ENCODE data around the gene LIMD2.
A peak's percentile ranks its signal among the peaks of the same experiment; 100 is the strongest.

Gene LIMD2

DNA sequence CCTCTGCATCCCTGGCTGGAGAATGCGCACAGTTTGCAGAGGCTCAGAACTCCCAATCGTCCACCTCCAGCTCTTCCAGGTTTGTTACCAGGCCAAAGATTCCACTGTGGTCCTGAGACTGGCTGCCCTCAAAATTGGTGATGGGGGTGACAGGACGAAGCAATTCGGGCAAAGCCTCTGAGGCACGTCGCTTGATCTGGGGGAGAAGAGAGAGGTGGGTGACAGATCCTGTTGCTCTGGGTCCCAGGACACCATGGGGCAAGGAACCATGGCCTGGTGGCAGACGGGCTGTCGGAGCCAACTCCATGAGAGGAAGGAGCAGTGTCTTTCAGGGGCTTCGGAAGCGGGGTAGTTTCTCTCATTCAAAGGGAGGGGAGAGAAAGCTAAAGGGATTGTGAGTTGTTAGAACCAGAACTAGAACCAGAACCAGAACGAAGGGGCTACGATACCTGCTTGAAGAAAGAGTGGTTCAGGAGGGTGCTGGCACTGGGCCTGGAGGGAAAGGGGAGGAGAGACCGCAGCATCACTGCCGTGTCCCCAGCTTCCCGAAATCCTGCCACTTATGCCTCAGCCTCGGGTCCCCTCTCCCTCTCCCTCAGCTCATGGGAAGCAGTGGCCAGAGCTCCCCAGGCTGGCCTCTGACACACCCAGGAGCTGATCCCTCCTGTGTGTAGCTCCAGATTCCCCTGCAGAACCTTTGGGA, 3.8 kb upstream of the LIMD2 start:
- H3K27ac ChIP-seq, result 0 out of 2 replicates have a peak overlapping the region, but pooled peaks have one; percentile 19

DNA sequence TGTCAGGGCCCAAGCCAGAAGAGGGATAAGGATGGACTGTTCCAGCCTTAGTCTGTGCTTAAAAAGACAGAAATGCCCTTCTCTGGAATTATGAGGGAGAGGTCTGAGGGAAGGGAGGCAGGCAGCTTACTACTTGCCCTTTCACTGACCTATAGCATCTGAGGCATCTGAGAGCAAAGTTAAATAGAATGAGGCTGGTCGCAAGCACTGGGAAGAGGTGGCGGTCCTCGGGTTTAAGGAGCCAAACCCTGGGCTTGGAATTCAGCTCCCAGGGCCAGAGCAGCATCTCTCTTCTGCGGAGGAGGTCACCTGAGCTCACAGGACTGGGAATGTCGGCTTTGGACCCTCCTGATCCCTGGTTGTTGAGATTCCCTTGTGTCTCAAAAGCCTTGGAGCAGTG, 3.1 kb upstream of the LIMD2 start:
- no peak for TF ChIP-seq EZH2 (IDR thresholded peaks at IDR 0.05)
- no peak for TF ChIP-seq FOXP2 (optimal IDR thresholded peaks at IDR 0.05; ENCODE audit: control extremely low read depth, extremely low read length, insufficient read depth)
- TF ChIP-seq POLR2AphosphoS5 (IDR thresholded peaks at IDR 0.05; ENCODE audit: borderline replicate concordance, low read depth, low read length), result no peak
- Histone ChIP-seq H3K9me3 (ENCODE audit: low read depth, low read length) (no peaks in the 10 kb centered on the region), H3K27ac (peak overlapping the region; percentile 73), H3K9ac (ENCODE audit: insufficient read length) (no peak overlapping the region), H3K36me3 (ENCODE audit: insufficient read depth, low read length) (no peaks in the 10 kb centered on the region; the same call in 1 of the 2 replicates), H3K4me3 (no peak overlapping the region)
- no peak for DNase-seq (ENCODE audit: low read depth, low spot score)

More for the DNA sequence above, 3.8 kb upstream of the LIMD2 start:
- DNase-seq (ENCODE audit: low read depth, low spot score), result no peak
- Histone ChIP-seq H3K9me3 (ENCODE audit: low read depth, low read length) (no peaks in the 10 kb centered on the region), H3K9ac (ENCODE audit: insufficient read length) (no peak overlapping the region), H3K36me3 (ENCODE audit: insufficient read depth, low read length) (peaks cover under 1% of the 10 kb centered on the region; the same call in 1 of the 2 replicates), H3K4me3 (no peak overlapping the region)
- no peak for TF ChIP-seq FOXP2 (optimal IDR thresholded peaks at IDR 0.05; ENCODE audit: control extremely low read depth, extremely low read length, insufficient read depth)
- no peak for TF ChIP-seq POLR2AphosphoS5 (IDR thresholded peaks at IDR 0.05; ENCODE audit: borderline replicate concordance, low read depth, low read length)
- TF ChIP-seq EZH2 (IDR thresholded peaks at IDR 0.05), result no peak

DNA sequence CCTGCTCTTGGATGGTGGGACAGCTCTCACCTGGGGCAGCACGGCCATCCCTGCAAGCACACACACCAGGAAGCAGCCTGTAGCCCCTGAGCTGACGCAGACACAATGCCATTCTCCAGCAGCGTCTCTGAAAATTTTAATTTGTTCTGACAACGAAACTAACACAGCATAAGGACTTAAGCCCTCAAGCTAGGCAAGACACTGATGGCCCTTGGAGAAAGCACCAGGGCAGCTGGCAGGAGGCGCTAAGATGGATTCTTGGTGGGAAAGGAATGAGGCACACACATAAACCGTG, 2.7 kb upstream of the LIMD2 start:
- no peak for DNase-seq (ENCODE audit: low read depth, low spot score)
- Histone ChIP-seq H3K9ac (ENCODE audit: insufficient read length) (no peak overlapping the region), H3K27ac (peak overlapping the region; percentile 73), H3K36me3 (ENCODE audit: insufficient read depth, low read length) (no peaks in the 10 kb centered on the region; the same call in 1 of the 2 replicates), H3K4me3 (no peak overlapping the region), H3K9me3 (ENCODE audit: low read depth, low read length) (no peaks in the 10 kb centered on the region)
- TF ChIP-seq FOXP2 (optimal IDR thresholded peaks at IDR 0.05; ENCODE audit: control extremely low read depth, extremely low read length, insufficient read depth) (no peak), POLR2AphosphoS5 (IDR thresholded peaks at IDR 0.05; ENCODE audit: borderline replicate concordance, low read depth, low read length) (no peak), EZH2 (IDR thresholded peaks at IDR 0.05) (no peak)

- Histone ChIP-seq H3K4me3 (no peak overlapping the region), H3K27ac (peak overlapping the region; percentile 73), H3K9ac (ENCODE audit: insufficient read length) (no peak overlapping the region), H3K36me3 (ENCODE audit: insufficient read depth, low read length) (peaks cover 2% of the 10 kb centered on the region; the same call in 1 of the 2 replicates), H3K9me3 (ENCODE audit: low read depth, low read length) (no peaks in the 10 kb centered on the region)
- TF ChIP-seq POLR2AphosphoS5 (IDR thresholded peaks at IDR 0.05; ENCODE audit: borderline replicate concordance, low read depth, low read length) (no peak), EZH2 (IDR thresholded peaks at IDR 0.05) (no peak), FOXP2 (optimal IDR thresholded peaks at IDR 0.05; ENCODE audit: control extremely low read depth, extremely low read length, insufficient read depth) (no peak)
- no peak for DNase-seq (ENCODE audit: low read depth, low spot score)
Observed at GRCh38 chr17:63701868-63702720, 2.2 kb upstream of the LIMD2 start.

- peaks cover 2% of the 10 kb centered on the region; the same call in 1 of the 2 replicates for H3K36me3 ChIP-seq (ENCODE audit: insufficient read depth, low read length)
- DNase-seq (ENCODE audit: low read depth, low spot score), result no peak
- no peak for TF ChIP-seq EZH2 (IDR thresholded peaks at IDR 0.05)
- no peak for TF ChIP-seq POLR2AphosphoS5 (IDR thresholded peaks at IDR 0.05; ENCODE audit: borderline replicate concordance, low read depth, low read length)
- no peak for TF ChIP-seq FOXP2 (optimal IDR thresholded peaks at IDR 0.05; ENCODE audit: control extremely low read depth, extremely low read length, insufficient read depth)
- no peak overlapping the region for H3K9ac ChIP-seq (ENCODE audit: insufficient read length)
- H3K27ac ChIP-seq, result peak overlapping the region; percentile 84
- H3K9me3 ChIP-seq (ENCODE audit: low read depth, low read length), result no peaks in the 10 kb centered on the region
- H3K4me3 ChIP-seq, result no peak overlapping the region
Observed at GRCh38 chr17:63701456-63701820, 1.5 kb upstream of the LIMD2 start.

DNA sequence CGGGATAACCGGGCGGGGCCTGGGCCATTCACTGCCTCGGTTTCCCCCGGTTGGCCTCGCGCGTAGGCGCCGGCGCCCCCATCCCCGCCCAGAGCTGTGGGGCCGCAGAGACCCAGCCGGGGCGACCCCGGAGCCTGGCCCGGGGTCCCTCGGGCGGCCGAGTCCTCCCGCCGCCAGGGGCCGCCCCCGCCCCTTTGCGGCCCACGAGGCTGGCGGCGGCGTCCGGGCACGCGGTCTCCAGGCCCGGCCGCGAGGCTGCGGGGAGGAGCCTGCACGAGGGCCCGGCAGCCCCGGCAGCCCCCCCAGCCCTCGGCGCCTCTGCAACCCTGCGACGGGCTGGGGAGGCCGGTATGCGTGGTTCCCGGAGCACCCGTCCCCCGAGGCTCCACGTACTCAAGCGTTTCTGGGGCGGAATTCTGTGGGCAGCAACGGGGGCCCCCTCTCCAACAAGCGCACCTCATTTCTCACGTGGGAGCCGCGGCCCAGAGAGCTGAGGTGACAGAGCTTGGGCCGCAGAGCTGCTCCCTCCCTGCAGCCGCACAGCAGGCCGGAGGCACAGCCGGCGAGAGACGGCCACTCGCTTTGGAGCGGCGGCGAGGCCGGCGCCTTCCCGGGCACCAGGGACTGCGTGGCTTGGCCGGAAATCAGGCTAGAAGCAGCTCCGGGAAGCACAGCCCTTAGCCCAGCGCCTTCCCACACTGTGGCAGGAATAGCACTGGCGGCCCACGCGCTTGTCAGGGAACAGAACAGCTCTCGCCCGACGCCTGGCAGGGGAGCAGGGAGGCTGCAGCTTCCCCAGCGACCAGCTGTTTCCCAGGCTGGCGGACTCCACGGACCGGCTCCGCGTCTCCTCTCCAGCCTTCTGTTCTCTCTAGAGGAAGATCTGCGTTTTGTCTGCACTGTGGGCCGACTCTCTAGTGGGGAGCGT, 867 bp upstream of the LIMD2 start:
- H3K36me3 ChIP-seq (ENCODE audit: insufficient read depth, low read length), result peaks cover 2% of the 10 kb centered on the region; the same call in 1 of the 2 replicates
- no peaks in the 10 kb centered on the region for H3K9me3 ChIP-seq (ENCODE audit: low read depth, low read length)
- DNase-seq (ENCODE audit: low read depth, low spot score), result no peak
- H3K27ac ChIP-seq, result peak overlapping the region; percentile 84
- TF ChIP-seq FOXP2 (optimal IDR thresholded peaks at IDR 0.05; ENCODE audit: control extremely low read depth, extremely low read length, insufficient read depth), result no peak
- no peak for TF ChIP-seq EZH2 (IDR thresholded peaks at IDR 0.05)
- TF ChIP-seq POLR2AphosphoS5 (IDR thresholded peaks at IDR 0.05; ENCODE audit: borderline replicate concordance, low read depth, low read length), result no peak
- H3K4me3 ChIP-seq, result peak overlapping the region; percentile 73
- peak overlapping the region; percentile 59 for H3K9ac ChIP-seq (ENCODE audit: insufficient read length)

DNA sequence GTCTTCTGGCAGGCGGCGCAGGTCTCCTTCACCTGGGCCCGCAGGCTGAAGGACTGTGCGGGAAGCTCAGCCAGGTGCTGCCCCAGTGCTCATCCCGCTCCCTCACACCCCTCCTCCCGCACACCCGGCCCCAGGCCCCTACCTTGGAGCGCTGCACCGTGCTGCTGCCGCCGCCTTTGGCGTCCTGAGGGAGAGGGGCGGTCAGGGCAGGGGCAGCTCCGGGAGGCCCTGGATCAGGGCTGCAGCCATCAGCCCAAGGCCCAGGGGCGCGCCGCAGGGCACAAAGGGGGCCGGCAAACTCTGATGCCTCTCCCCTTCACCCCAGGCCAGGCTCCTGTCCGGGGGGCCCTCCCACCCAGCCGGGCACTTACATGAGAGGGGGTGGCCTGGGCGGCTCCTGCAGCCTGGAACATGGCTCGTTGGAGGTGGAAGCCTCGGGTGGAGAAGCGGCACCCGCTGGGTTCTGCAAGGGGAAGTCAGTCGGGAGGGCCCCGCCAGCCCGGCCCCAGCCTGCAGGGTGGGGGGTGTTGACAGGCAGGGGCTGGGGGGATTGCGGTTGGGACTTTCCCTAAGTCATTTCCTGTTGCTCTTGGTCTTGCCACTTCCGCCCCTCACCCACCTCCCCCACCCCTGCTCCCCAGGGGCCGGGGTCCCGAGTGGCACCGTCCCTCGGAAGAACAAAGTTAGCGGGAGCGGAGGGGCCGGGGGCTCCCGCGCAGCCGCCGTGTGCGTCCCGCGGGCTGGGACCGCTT, 863 bp downstream of the LIMD2 start:
- TF ChIP-seq EZH2 (IDR thresholded peaks at IDR 0.05), result no peak
- TF ChIP-seq FOXP2 (optimal IDR thresholded peaks at IDR 0.05; ENCODE audit: control extremely low read depth, extremely low read length, insufficient read depth), result peak; percentile 69
- peak; percentile 22 for TF ChIP-seq POLR2AphosphoS5 (IDR thresholded peaks at IDR 0.05; ENCODE audit: borderline replicate concordance, low read depth, low read length)
- Histone ChIP-seq H3K9me3 (ENCODE audit: low read depth, low read length) (no peaks in the 10 kb centered on the region), H3K4me3 (peak overlapping the region; percentile 88), H3K27ac (0 out of 2 replicates have a peak overlapping the region, but pooled peaks have one; percentile 73), H3K36me3 (ENCODE audit: insufficient read depth, low read length) (peaks cover 2% of the 10 kb centered on the region; the same call in 1 of the 2 replicates), H3K9ac (ENCODE audit: insufficient read length) (peak overlapping the region; percentile 76)
- DNase-seq (ENCODE audit: low read depth, low spot score), result peak; percentile 32
